A673 (cell line): ENCODE results near the gene B3GALT6. TPM values are rescaled to one million over a fixed set of nuclear protein-coding genes. Genes with fewer than 3 reads are reported as not detected.

ENCODE experiments used
- BruUV-seq: library from RNA; stranded (reverse); fragments of 400-500 nt; replicated peaks from 2 replicates; lab custom pipeline; 2021; lab: Mats Ljungman, UMichigan
- CTCF ChIA-PET: fragments of 300-600 bp; sonication (Branson Sonifier 250); formaldehyde crosslinking; loops from one replicate; lab custom pipeline; 2022; ENCODE audit warnings: antibody characterized with exemption; lab: Charles Lee
- POLR2A ChIA-PET: fragments of 300-600 bp; sonication (Branson Sonifier 250); formaldehyde crosslinking; loops from one replicate; lab custom pipeline; 2022; ENCODE audit warnings: antibody characterized with exemption; ENCODE audit not compliant: low non-redundant PET; lab: Charles Lee
- DNase-seq: peaks from one replicate; pipeline ENCODE4 v3.0.0-alpha.2; 2015; ENCODE audit warnings: low spot score
- H3K27ac ChIP-seq: fragments of 200-600 bp; sonication (generic); 2 replicates; pipeline ENCODE4 v1.5.1; 2016; ENCODE audit warnings: mixed run types, low read depth, mild to moderate bottlenecking, mixed read lengths, antibody characterized with exemption, low read length; ENCODE audit not compliant: poor library complexity, severe bottlenecking
- H3K27me3 ChIP-seq: fragments of 200-600 bp; sonication (generic); replicated peaks from 2 replicates; pipeline ENCODE4 v1.6.1; 2017; ENCODE audit warnings: mixed run types, low read depth, mild to moderate bottlenecking, mixed read lengths, antibody characterized with exemption, low read length; ENCODE audit not compliant: insufficient read depth, poor library complexity
- H3K36me3 ChIP-seq: fragments of 200-600 bp; sonication (generic); 2 replicates; pipeline ENCODE4 v1.6.1; 2016; ENCODE audit warnings: mixed run types, mild to moderate bottlenecking, mixed read lengths, antibody characterized with exemption, low read length; ENCODE audit not compliant: insufficient read depth, poor library complexity, severe bottlenecking
- H3K4me1 ChIP-seq: fragments of 200-600 bp; sonication (generic); 2 replicates; pipeline ENCODE4 v1.6.1; 2017; ENCODE audit warnings: mixed run types, mild to moderate bottlenecking, mixed read lengths, antibody characterized with exemption, low read length; ENCODE audit not compliant: insufficient read depth, poor library complexity, severe bottlenecking
- H3K4me3 ChIP-seq: fragments of 200-600 bp; sonication (generic); 2 replicates; pipeline ENCODE4 v1.5.1; 2016; ENCODE audit warnings: low read depth, mixed run types, mild to moderate bottlenecking, mixed read lengths, low read length; ENCODE audit not compliant: poor library complexity, severe bottlenecking
- H3K9me3 ChIP-seq: fragments of 200-600 bp; sonication (generic); 2 replicates; pipeline ENCODE4 v1.6.1; 2016; ENCODE audit warnings: mixed run types, low read depth, mild to moderate bottlenecking, mixed read lengths, antibody characterized with exemption, low read length; ENCODE audit not compliant: poor library complexity, severe bottlenecking
- CTCF ChIP-seq: fragments of 300-800, 200-600 bp; sonication (generic); conservative IDR thresholded peaks from 2 replicates; pipeline ENCODE4 v1.5.1; 2017; ENCODE audit warnings: low read depth, mild to moderate bottlenecking, antibody characterized with exemption, low read length, moderate library complexity, mixed read lengths
- EZH2 ChIP-seq: fragments of 200-600 bp; sonication (generic); IDR thresholded peaks from 2 replicates; pipeline ENCODE4 v1.6.1; 2017; ENCODE audit warnings: borderline replicate concordance, low read depth, mild to moderate bottlenecking, mixed read lengths, antibody characterized with exemption, low read length; ENCODE audit not compliant: poor library complexity, severe bottlenecking
- intact Hi-C: fragments of 100-400 bp; cut with micrococcal nuclease; formaldehyde crosslinking; loops from one replicate; pipeline ENCODE4 v1.10.0; 2022; ENCODE audit not compliant: unreplicated experiment
- total RNA-seq: library from RNA; stranded (reverse); gene quantifications from 2 replicates; pipeline ENCODE4 v1.2.3, GENCODE V29; 2021

B3GALT6 gene
- total RNA-seq, 1 experiment from 2014 or later, result 41.8 TPM

GRCh38 chr1:1259951-1260600 lies 28.0 kb downstream of the B3GALT6 start:
- Histone ChIP-seq H3K27ac (no peak overlapping the region), H3K36me3 (peaks cover 47% of the 10 kb centered on the region), H3K4me1 (no peaks in the 10 kb centered on the region), H3K9me3 (no peaks in the 10 kb centered on the region), H3K27me3 (no peaks in the 10 kb centered on the region), H3K4me3 (no peak overlapping the region)
- POLR2A ChIA-PET, result no interaction called here
- no TSS peak for BruUV-seq
- no peak for DNase-seq
- TF ChIP-seq CTCF (no peak), EZH2 (no peak)
- CTCF ChIA-PET, result no interaction called here
- intact Hi-C loops, result no loop called here

DNA sequence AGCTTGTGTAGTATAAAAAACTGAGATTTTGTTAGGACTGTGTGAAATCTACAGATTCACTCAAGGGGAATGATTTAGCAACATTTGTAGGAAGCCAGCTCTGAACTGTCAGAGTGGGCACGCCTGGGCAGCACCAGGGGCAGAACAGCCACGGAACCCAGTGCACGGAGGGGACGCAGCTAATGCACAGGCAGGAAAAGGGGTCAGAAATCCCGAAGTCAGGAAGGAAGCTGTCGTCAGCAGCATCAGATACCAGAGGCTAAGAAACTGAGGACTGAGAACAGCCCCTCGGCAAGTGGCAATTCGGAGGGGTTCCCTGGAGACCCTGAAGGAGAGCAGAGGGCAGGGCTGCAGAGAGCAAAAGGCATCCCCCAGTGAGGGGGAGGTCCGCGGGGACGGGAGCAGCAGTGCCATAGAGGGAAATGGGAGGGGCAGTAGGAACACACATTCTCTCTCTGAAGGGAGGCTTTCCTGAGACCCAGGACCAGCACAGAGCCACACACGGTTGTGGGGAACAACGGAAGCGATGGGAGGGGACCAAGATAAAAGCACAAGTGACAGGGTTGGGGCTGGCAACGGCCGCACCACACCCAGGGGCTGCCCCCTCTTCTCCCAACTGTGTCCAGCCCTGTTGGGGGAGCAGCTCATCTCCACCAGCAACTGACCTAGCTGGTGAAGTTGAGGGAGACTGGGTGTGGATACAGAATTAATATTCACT lies 29.0 kb downstream of the B3GALT6 start:
- H3K4me3 ChIP-seq, result no peak overlapping the region
- no peaks in the 10 kb centered on the region for H3K27me3 ChIP-seq
- H3K9me3 ChIP-seq, result no peaks in the 10 kb centered on the region
- no peak overlapping the region for H3K27ac ChIP-seq
- TF ChIP-seq CTCF (no peak), EZH2 (no peak)
- H3K36me3 ChIP-seq, result peaks cover 44% of the 10 kb centered on the region
- H3K4me1 ChIP-seq, result no peaks in the 10 kb centered on the region
- CTCF ChIA-PET, result interaction anchor here (0.6 kb wide), 1 partner anchor 14 kb away, joined by 6 read pairs; no protein-coding TSS in a partner anchor
- no peak for DNase-seq
- POLR2A ChIA-PET, result no interaction called here
- intact Hi-C loops, result no loop called here
- BruUV-seq, result no TSS peak

- intact Hi-C loops, result no loop called here
- DNase-seq, result no peak
- CTCF ChIA-PET, result no interaction called here
These were observed 30.0 kb downstream of the B3GALT6 start for GRCh38 chr1:1262071-1262470.

More at GRCh38 chr1:1262071-1262470, 30.0 kb downstream of the B3GALT6 start:
- POLR2A ChIA-PET, result no interaction called here
- H3K27me3 ChIP-seq, result no peaks in the 10 kb centered on the region
- H3K4me3 ChIP-seq, result no peak overlapping the region
- no peaks in the 10 kb centered on the region for H3K9me3 ChIP-seq
- H3K36me3 ChIP-seq, result peaks cover 40% of the 10 kb centered on the region
- no peak overlapping the region for H3K27ac ChIP-seq
- no peaks in the 10 kb centered on the region for H3K4me1 ChIP-seq
- TF ChIP-seq CTCF, result no peak
- TF ChIP-seq EZH2, result no peak
- BruUV-seq, result no TSS peak
